ENCODE data around the gene EPHB2.

DNA sequence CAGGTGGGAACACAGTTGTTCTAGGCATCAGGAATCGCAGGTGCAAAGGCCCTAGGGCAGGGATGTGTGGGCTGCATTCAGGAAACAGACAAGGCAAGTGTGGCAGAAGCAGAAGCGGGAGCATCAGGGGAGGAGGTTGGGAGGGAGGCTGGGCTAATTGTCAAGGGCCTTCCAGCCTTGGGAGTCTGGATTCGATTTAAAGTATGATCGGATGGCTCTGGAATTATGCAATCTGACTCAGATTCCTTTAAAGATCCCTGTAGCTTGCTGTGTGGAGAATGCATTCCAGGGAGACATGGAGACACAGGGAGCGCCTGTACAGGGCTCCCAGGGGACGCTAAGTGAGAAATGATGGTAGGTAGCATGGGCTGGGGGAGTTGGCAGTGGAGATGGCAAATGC is 175.6 kb downstream of the EPHB2 start:
- TF ChIP-seq, protein P1, sequence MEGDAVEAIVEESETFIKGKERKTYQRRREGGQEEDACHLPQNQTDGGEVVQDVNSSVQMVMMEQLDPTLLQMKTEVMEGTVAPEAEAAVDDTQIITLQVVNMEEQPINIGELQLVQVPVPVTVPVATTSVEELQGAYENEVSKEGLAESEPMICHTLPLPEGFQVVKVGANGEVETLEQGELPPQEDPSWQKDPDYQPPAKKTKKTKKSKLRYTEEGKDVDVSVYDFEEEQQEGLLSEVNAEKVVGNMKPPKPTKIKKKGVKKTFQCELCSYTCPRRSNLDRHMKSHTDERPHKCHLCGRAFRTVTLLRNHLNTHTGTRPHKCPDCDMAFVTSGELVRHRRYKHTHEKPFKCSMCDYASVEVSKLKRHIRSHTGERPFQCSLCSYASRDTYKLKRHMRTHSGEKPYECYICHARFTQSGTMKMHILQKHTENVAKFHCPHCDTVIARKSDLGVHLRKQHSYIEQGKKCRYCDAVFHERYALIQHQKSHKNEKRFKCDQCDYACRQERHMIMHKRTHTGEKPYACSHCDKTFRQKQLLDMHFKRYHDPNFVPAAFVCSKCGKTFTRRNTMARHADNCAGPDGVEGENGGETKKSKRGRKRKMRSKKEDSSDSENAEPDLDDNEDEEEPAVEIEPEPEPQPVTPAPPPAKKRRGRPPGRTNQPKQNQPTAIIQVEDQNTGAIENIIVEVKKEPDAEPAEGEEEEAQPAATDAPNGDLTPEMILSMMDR (IDR thresholded peaks at IDR 0.05; ENCODE audit: low read depth, low read length): no peak
- TF ChIP-seq POLR2A (IDR thresholded peaks at IDR 0.05; ENCODE audit: extremely low read depth, insufficient read length): no peak
- TF ChIP-seq, protein P2, sequence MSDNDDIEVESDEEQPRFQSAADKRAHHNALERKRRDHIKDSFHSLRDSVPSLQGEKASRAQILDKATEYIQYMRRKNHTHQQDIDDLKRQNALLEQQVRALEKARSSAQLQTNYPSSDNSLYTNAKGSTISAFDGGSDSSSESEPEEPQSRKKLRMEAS (IDR thresholded peaks at IDR 0.05; ENCODE audit: low read depth, low read length): no peak
